Rectal smooth muscle tissue (tissue), 1 donor: Measurements from ENCODE around the gene CD46.

Experiments used
- H3K27ac ChIP-seq: one replicate; pipeline ENCODE4 v1.7.0; 2013; ENCODE audit warnings: low read depth, low read length, inconsistent platforms
- H3K27me3 ChIP-seq: one replicate; pipeline ENCODE4 v1.7.0; 2013; ENCODE audit warnings: low read length; ENCODE audit not compliant: control insufficient read depth, insufficient read depth
- H3K36me3 ChIP-seq: one replicate; pipeline ENCODE4 v1.7.0; 2013; ENCODE audit warnings: low read length; ENCODE audit not compliant: control insufficient read depth, insufficient read depth
- H3K4me1 ChIP-seq: one replicate; pipeline ENCODE4 v1.7.0; 2013; ENCODE audit warnings: low read length; ENCODE audit not compliant: control insufficient read depth, insufficient read depth
- H3K4me3 ChIP-seq: one replicate; pipeline ENCODE4 v1.7.0; 2013; ENCODE audit warnings: low read length
- H3K9ac ChIP-seq: one replicate; pipeline ENCODE4 v1.7.0; 2013; ENCODE audit warnings: low read length

CD46 gene

DNA sequence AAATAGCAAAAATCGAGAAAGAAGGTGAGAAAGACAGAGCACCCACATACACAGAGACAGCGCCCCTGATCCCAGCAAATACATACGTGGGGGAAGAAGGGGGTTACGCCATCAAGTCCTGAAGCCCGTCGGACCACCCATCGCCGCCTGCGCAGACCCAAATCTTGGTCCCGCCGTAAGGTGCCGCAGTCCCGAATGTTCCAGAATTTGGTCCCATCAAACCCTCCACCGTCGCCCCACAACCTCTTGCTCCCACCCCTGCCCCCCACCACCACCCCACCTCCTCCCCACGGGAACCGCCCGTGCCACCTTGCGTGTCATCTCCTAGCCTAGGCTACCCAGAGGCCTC is 71.7 kb downstream of the CD46 start:
- peak overlapping the region; percentile 93 for H3K4me3 ChIP-seq
- H3K4me1 ChIP-seq: peaks cover 62% of the 10 kb centered on the region
- H3K36me3 ChIP-seq: peaks cover 13% of the 10 kb centered on the region
- peak overlapping the region; percentile 98 for H3K27ac ChIP-seq
- no peaks in the 10 kb centered on the region for H3K27me3 ChIP-seq
- peak overlapping the region; percentile 98 for H3K9ac ChIP-seq

GRCh38 chr1:207823880-207824566 is 72.2 kb downstream of the CD46 start:
- peak overlapping the region; percentile 93 for H3K4me3 ChIP-seq

GRCh38 chr1:207824691-207825408 is 73.0 kb downstream of the CD46 start:
- Histone ChIP-seq H3K27ac (peak overlapping the region; percentile 98), H3K4me1 (peaks cover 55% of the 10 kb centered on the region), H3K27me3 (no peaks in the 10 kb centered on the region), H3K4me3 (peak overlapping the region; percentile 93), H3K9ac (no peak overlapping the region), H3K36me3 (peaks cover 3% of the 10 kb centered on the region)

More at GRCh38 chr1:207823880-207824566, 72.2 kb downstream of the CD46 start:
- Histone ChIP-seq H3K4me1 (peaks cover 61% of the 10 kb centered on the region), H3K36me3 (peaks cover 9% of the 10 kb centered on the region), H3K27ac (peak overlapping the region; percentile 98), H3K27me3 (no peaks in the 10 kb centered on the region), H3K9ac (peak overlapping the region; percentile 98)

- Histone ChIP-seq H3K27me3 (no peaks in the 10 kb centered on the region), H3K4me3 (peak overlapping the region; percentile 51), H3K4me1 (peaks cover 50% of the 10 kb centered on the region), H3K9ac (no peak overlapping the region), H3K36me3 (no peaks in the 10 kb centered on the region), H3K27ac (peak overlapping the region; percentile 98)
Observed at GRCh38 chr1:207825409-207825695, 73.5 kb downstream of the CD46 start.

DNA sequence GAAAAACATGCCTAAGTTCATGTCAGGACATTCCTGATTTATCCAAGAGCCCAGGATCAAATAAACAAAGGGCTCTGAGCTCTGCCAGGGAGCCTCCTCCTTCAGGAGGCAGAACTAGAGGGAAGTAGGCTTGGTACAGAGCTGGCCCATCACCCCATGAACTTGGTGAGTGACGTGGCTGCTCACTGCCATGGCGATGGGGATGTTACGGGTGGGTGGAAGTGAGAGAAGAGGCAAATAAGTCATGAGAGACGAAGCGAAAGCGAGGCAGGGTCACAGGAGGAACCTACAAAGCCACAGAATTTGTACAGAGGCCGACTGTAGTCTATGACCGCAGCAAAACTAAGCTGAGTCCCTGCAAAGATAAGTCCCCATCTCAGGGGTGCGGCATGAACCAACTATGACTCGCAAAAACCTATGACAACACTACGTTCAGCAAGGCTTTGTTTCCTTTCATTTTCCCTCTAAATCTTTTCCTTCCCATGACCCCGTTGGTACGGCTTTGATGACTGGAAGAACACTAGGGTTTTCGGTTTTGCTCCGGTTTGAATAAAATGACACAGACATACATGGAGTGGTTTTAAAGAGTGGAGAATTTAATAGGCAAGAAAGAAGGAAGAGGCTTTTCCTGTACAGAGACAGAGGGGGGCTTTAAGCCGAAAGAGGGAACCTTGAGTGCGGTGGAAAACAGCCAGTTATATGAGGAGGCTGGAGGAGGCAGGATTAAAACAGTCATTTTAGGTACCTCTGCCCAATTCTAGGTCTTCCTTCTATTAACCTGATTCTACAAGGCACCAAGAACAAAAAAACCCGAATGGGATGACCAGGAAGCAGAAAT is 74.1 kb downstream of the CD46 start:
- Histone ChIP-seq H3K4me1 (peaks cover 50% of the 10 kb centered on the region), H3K27ac (peak overlapping the region; percentile 98), H3K9ac (no peak overlapping the region), H3K27me3 (no peaks in the 10 kb centered on the region), H3K36me3 (no peaks in the 10 kb centered on the region), H3K4me3 (peak overlapping the region; percentile 51)

- no peaks in the 10 kb centered on the region for H3K36me3 ChIP-seq
- peaks cover 56% of the 10 kb centered on the region for H3K4me1 ChIP-seq
- H3K9ac ChIP-seq: no peak overlapping the region
- H3K4me3 ChIP-seq: peak overlapping the region; percentile 51
- H3K27me3 ChIP-seq: no peaks in the 10 kb centered on the region
- peak overlapping the region; percentile 98 for H3K27ac ChIP-seq
Observed at GRCh38 chr1:207826557-207827487, 75.0 kb downstream of the CD46 start.

GRCh38 chr1:207827488-207827830 is 75.6 kb downstream of the CD46 start:
- H3K4me1 ChIP-seq: peaks cover 62% of the 10 kb centered on the region
- no peaks in the 10 kb centered on the region for H3K27me3 ChIP-seq
- no peaks in the 10 kb centered on the region for H3K36me3 ChIP-seq
- H3K4me3 ChIP-seq: peak overlapping the region; percentile 51
- peak overlapping the region; percentile 98 for H3K27ac ChIP-seq
- no peak overlapping the region for H3K9ac ChIP-seq

DNA sequence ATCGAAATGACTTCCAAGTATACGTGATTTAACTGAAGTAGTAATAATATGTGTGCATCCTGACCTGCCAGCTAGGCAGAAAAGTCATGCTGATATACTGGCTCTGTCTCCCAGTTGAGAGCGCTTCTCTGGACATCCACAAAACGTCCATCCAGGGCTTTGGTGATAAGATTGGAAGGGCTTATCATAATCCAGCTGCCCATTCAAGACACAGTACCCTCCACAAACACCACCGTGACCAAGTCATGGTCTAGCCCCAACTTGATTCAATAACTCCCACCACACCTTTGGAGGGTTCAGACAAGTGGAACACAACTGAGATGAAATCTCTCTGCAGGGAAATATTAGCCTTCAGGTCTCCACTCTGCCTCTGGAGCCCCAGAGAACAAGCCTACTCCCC is 76.2 kb downstream of the CD46 start:
- Histone ChIP-seq H3K27ac (peak overlapping the region; percentile 33), H3K9ac (no peak overlapping the region), H3K4me3 (no peak overlapping the region), H3K27me3 (no peaks in the 10 kb centered on the region), H3K36me3 (no peaks in the 10 kb centered on the region), H3K4me1 (peaks cover 63% of the 10 kb centered on the region)

GRCh38 chr1:207828485-207829158 is 76.8 kb downstream of the CD46 start:
- Histone ChIP-seq H3K27ac (peak overlapping the region; percentile 33), H3K4me1 (peaks cover 63% of the 10 kb centered on the region), H3K27me3 (no peaks in the 10 kb centered on the region), H3K9ac (peak overlapping the region; percentile 18), H3K4me3 (no peak overlapping the region), H3K36me3 (no peaks in the 10 kb centered on the region)

GRCh38 chr1:207829576-207829975 is 77.7 kb downstream of the CD46 start:
- peaks cover 57% of the 10 kb centered on the region for H3K4me1 ChIP-seq
- no peak overlapping the region for H3K9ac ChIP-seq
- H3K27me3 ChIP-seq: no peaks in the 10 kb centered on the region
- H3K36me3 ChIP-seq: no peaks in the 10 kb centered on the region
- no peak overlapping the region for H3K4me3 ChIP-seq
- H3K27ac ChIP-seq: peak overlapping the region; percentile 2

DNA sequence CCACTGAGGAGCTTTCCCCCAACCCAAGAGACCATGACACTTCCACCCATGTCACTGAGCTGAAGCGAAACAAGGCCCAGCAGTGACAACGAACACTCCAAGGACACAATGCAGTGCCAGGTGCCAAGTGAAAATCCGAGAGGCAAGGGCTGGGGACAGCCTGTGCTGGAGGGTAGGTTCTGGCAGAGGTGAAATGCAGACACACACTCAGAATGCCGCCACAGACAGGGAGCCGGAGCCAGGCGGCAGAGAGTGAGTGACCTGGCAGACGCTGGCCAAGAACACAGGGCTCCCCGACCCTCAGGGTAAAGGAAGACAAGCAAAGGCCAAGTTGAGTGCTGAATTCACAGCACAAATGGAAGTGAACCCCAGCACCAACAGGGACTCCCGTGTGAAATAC is 78.9 kb downstream of the CD46 start:
- no peak overlapping the region for H3K4me3 ChIP-seq
- H3K36me3 ChIP-seq: no peaks in the 10 kb centered on the region
- no peak overlapping the region for H3K9ac ChIP-seq
- H3K27ac ChIP-seq: no peak overlapping the region
- H3K27me3 ChIP-seq: no peaks in the 10 kb centered on the region
- peaks cover 45% of the 10 kb centered on the region for H3K4me1 ChIP-seq
